Heart left ventricle (tissue), 16 donors: ENCODE results near the gene ABCF1. TPM values are rescaled to one million over a fixed set of nuclear protein-coding genes. Genes with fewer than 3 reads are reported as not detected.

Experiments
- ATAC-seq, 4 donors: fragments of 200-7000 bp; cut with Tn5 transposase; one replicate each; pipeline ENCODE4 v1.9.1; 2020 to 2022; ENCODE audit warnings: moderate library complexity in 4 of 4, mild to moderate bottlenecking in 3 of 4, moderate number of reproducible peaks in 1 of 4
- DNase-seq, 5 donors: peaks; one replicate each; pipeline ENCODE4 v3.0.0-alpha.2; 2020
- H3K27ac ChIP-seq, 12 donors: fragments of 200-600 bp; sonication (generic) in 4 of 12; one replicate each; pipeline versions ENCODE4 v1.5.0 to v1.8.0; 2016 to 2022; ENCODE audit warnings: mild to moderate bottlenecking in 2 of 12
- H3K27me3 ChIP-seq, 9 donors: fragments of 200-600 bp; sonication (generic) in 2 of 9; one replicate each; pipeline versions ENCODE4 v1.5.1 to v1.8.0; 2016 to 2022; ENCODE audit warnings: mild to moderate bottlenecking in 3 of 9
- H3K36me3 ChIP-seq, 9 donors: fragments of 200-600 bp; sonication (generic) in 2 of 9; one replicate each; pipeline versions ENCODE4 v1.5.0 to v1.8.0; 2018 to 2022; ENCODE audit warnings: mild to moderate bottlenecking in 2 of 9
- H3K4me1 ChIP-seq, 12 donors: fragments of 200-600 bp; sonication (generic) in 4 of 12; one replicate each; pipeline versions ENCODE4 v1.5.0 to v1.8.0; 2016 to 2022; ENCODE audit warnings: mild to moderate bottlenecking in 3 of 12
- H3K4me3 ChIP-seq, 12 donors: fragments of 200-600 bp; sonication (generic) in 4 of 12; one replicate each; pipeline versions ENCODE4 v1.5.0 to v1.8.0; 2017 to 2022; ENCODE audit warnings: mild to moderate bottlenecking in 9 of 12, moderate library complexity in 4 of 12
- H3K9me3 ChIP-seq, 12 donors: fragments of 200-600 bp; sonication (generic) in 4 of 12; one replicate each; pipeline versions ENCODE4 v1.5.0 to v1.8.0; 2016 to 2022; ENCODE audit warnings: mild to moderate bottlenecking in 1 of 12
- POLR2A ChIP-seq, 2 donors: fragments of 450-650 bp; IDR thresholded peaks; one replicate each; pipeline ENCODE4 v1.6.1; 2017; ENCODE audit warnings: antibody characterized with exemption in 2 of 2, mild to moderate bottlenecking in 2 of 2, moderate library complexity in 2 of 2
- WGBS, 4 donors: extraction: QIAGEN DNeasy Blood & Tissue Kit in 2 of 4; methylation state at CpG; one replicate each; pipeline versions ENCODE4 v1.1.5 to v1.1.7; 2013 to 2018; 5-methylcytosine and 5-hydroxymethylcytosine counted together
- intact Hi-C, 10 donors: fragments of 100-400 bp; cut with DNase I; formaldehyde crosslinking; loops; one replicate each; pipeline versions ENCODE4 v1.11.1 to v1.14.2; 2022
- polyA plus RNA-seq, 2 donors: library from polyadenylated mRNA; stranded (reverse); fragments of 200-250 nt; gene quantifications; one replicate each; pipeline ENCODE4 v1.2.3, GENCODE V29; 2013
- total RNA-seq, 9 donors: library from RNA; depleted of rRNA in 2 of 9; stranded (reverse); fragments of >200 nt in 2 of 9; fragmentation: NEBNext Ultra II Directional in 3 of 9; extraction: Animal tissue kit (Norgen Biotek cat#: 25700) in 3 of 9; gene quantifications; one replicate each; pipeline versions ENCODE4 v1.1.0 to v1.2.4, GENCODE V29; 2016 to 2023
- TF ChIP-seq, protein P1 (sequence below), 12 donors: fragments of 200-600 bp; sonication (generic) in 4 of 12; IDR thresholded peaks; one replicate each; pipeline versions ENCODE4 v1.5.0 to v1.8.0; 2018 to 2022; ENCODE audit warnings: antibody characterized with exemption in 12 of 12, mild to moderate bottlenecking in 5 of 12
- donor health status: ischemic (EF 13 %, LVEDD 7.1; RV severe dilation, severe dysfunction).
- donor health status: healthy with polysubstance abuse.
- donor health status: DM: no; HTN: yes; CAD: no.
- donor health status: DM: no; HTN: no; CAD: no.
- donor health status: ischemic (EF 25% LVEDD 6.9; RV normal size, moderate dysfunction).
- donor health status: ischemic (EF 25% LVEDD 5.7; RV mildly dilated, moderate dysfunction).
- donor health status: healthy.
- donor health status: DM: yes; HTN: yes; CAD: no.
- donor health status: ischemic (EF 35%, LVEDD 5.7; RV mildly dilated, moderate dysfunction).
- donor health status: nonischemic (EF 11% LVEDD 7.7; RV severe dilation, severe dysfunction).
- donor health status: DM: yes; HTN: yes; CAD: no.
- donor health status: PGD.
- donor health status: ischemic (EF 29% LVEDD 5.4; RV normal size, mild dysfunction).
- donor health status: nonischemic (EF 23%, LVEDD 6.1; RV moderate dilation, normal function).

The ABCF1 gene
- total and polyA plus RNA-seq, 11 donors, result 28.0 to 76.8 (median 39.8) TPM

DNA sequence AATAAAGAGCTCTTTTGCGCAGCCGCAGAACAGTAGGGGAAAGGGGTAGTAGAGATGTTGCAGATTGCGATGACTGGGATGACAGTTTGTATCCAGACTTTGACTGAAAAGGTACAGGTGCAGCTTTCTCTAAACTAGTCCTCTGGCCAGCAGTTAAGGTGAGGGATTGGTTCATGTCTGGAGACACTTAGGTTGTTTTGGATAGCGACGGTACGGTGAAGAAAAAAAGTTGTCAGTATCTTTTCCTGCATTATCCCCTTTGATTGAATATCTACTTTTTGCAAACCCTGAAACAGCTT lies 13.6 kb upstream of the ABCF1 start:
- Histone ChIP-seq H3K4me1 (peaks cover 0 to 30% (median 17%) of the 10 kb centered on the region in 12 donors), H3K36me3 (peaks cover 0 to 40% (median 29%) of the 10 kb centered on the region in 9 donors), H3K9me3 (no peaks in the 10 kb centered on the region), H3K27ac (peak overlapping the region; percentile 95 to 99 (median 98)), H3K27me3 (no peaks in the 10 kb centered on the region), H3K4me3 (peak overlapping the region; percentile 73 to 99 (median 90))
- DNase-seq (no peak), ATAC-seq (no peak)
- 2 to 6% (median 4%) methylated on average over 6 of the region's 6 CpGs for WGBS, 4 donors
- TF ChIP-seq POLR2A (IDR thresholded peaks at IDR 0.05), result no peak
- TF ChIP-seq, protein P1, sequence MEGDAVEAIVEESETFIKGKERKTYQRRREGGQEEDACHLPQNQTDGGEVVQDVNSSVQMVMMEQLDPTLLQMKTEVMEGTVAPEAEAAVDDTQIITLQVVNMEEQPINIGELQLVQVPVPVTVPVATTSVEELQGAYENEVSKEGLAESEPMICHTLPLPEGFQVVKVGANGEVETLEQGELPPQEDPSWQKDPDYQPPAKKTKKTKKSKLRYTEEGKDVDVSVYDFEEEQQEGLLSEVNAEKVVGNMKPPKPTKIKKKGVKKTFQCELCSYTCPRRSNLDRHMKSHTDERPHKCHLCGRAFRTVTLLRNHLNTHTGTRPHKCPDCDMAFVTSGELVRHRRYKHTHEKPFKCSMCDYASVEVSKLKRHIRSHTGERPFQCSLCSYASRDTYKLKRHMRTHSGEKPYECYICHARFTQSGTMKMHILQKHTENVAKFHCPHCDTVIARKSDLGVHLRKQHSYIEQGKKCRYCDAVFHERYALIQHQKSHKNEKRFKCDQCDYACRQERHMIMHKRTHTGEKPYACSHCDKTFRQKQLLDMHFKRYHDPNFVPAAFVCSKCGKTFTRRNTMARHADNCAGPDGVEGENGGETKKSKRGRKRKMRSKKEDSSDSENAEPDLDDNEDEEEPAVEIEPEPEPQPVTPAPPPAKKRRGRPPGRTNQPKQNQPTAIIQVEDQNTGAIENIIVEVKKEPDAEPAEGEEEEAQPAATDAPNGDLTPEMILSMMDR (IDR thresholded peaks at IDR 0.05), result no peak
- intact Hi-C loops, result loop anchor here in 5 of 10 donors (2.0 to 10.0 kb wide), 6 partner anchors 13 to 167 kb away; partner anchors contain the start of genes ABCF1 (in 2 of the 5), MRPS18B (in 2 of the 5), PPP1R10 (in 2 of the 5) and TUBB (in 2 of the 5)

GRCh38 chr6:30560930-30561329 lies 10.3 kb upstream of the ABCF1 start:
- DNase-seq, result no peak
- Histone ChIP-seq H3K36me3 (peaks cover 0 to 32% (median 24%) of the 10 kb centered on the region in 9 donors), H3K9me3 (no peaks in the 10 kb centered on the region), H3K4me3 (no peak overlapping the region), H3K27me3 (no peaks in the 10 kb centered on the region), H3K27ac (no peak overlapping the region), H3K4me1 (peaks cover 0 to 16% (median 11%) of the 10 kb centered on the region in 12 donors)
- intact Hi-C loops, result no loop called here
- 94 to 97% (median 97%) methylated on average over 3 of the region's 3 CpGs for WGBS, 4 donors
- no peak for ATAC-seq
- TF ChIP-seq POLR2A (IDR thresholded peaks at IDR 0.05), result no peak
- TF ChIP-seq, protein P1 (IDR thresholded peaks at IDR 0.05), result no peak

DNA sequence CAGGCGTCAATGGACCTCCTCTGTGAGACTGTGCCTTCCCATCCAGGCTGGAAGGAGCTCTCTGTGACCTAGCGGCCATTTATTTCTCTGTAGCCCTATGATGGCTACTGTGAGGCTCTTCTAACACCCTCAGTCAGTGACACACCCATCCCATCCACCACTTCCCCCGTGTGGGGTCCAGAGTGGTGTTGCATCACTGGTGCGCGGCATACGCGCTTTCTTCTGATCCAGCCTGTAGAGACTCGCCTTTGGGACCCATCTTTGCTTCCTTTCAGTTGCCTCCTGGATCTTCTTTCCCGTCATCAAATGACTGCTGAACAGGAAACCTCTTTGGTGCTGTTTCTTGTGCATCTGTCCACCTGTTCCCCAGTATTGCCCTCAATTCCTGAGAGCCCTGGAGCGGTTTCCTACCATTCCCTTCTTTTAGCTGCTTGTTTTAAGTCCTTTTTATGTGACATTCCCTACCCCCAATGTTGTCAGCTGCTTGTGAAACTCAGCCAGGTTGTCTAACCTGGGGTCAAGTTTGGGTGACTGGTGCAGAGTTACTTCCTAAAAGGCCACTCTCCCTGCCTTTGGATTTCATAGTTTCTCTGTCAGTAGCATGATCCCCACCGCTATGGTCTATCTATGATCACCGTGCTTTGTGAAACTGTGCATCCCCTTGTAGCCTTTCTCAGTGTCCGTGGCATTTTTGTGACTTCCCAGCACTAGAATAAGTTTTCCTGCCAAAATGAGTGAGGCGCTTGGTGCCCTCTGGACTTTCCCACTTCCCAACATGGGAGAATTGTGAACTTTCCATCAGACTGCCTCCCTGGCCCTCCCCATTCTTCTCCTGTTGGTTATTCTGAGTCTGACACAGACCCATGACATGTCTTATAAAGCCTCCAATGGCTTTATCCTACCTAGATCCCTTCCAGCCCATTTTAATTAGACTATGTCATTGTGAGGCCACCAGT lies 8.5 kb upstream of the ABCF1 start:
- WGBS, 4 donors, result 91 to 97% (median 95%) methylated on average over 14 of the region's 14 CpGs
- Histone ChIP-seq H3K27ac (no peak overlapping the region), H3K36me3 (peaks cover 0 to 32% (median 24%) of the 10 kb centered on the region in 9 donors), H3K9me3 (no peaks in the 10 kb centered on the region), H3K27me3 (no peaks in the 10 kb centered on the region), H3K4me3 (no peak overlapping the region), H3K4me1 (peaks cover 0 to 13% (median 7%) of the 10 kb centered on the region in 12 donors)
- TF ChIP-seq, protein P1 (IDR thresholded peaks at IDR 0.05), result no peak
- no peak for TF ChIP-seq POLR2A (IDR thresholded peaks at IDR 0.05)
- DNase-seq (no peak), ATAC-seq (peak in 1 of 4 donors; percentile 23)
- intact Hi-C loops, result no loop called here

- TF ChIP-seq, protein P1 (IDR thresholded peaks at IDR 0.05), result no peak
- no peak for TF ChIP-seq POLR2A (IDR thresholded peaks at IDR 0.05)
- DNase-seq (no peak), ATAC-seq (no peak)
- 96 to 98% (median 97%) methylated on average over 1 of the region's 1 CpG for WGBS, 4 donors
- Histone ChIP-seq H3K4me1 (no peaks in the 10 kb centered on the region), H3K27ac (no peak overlapping the region), H3K27me3 (no peaks in the 10 kb centered on the region), H3K4me3 (no peak overlapping the region), H3K36me3 (peaks cover 0 to 29% (median 24%) of the 10 kb centered on the region in 9 donors), H3K9me3 (no peaks in the 10 kb centered on the region)
- intact Hi-C loops, result no loop called here
These were observed 7.1 kb upstream of the ABCF1 start for GRCh38 chr6:30564114-30564513.
